ENCODE data around the gene SNX24. TPM values are rescaled to one million over a fixed set of nuclear protein-coding genes. Genes with fewer than 3 reads are reported as not detected.
A peak's percentile ranks its signal among the peaks of the same experiment; 100 is the strongest.

Gene SNX24, protein sequence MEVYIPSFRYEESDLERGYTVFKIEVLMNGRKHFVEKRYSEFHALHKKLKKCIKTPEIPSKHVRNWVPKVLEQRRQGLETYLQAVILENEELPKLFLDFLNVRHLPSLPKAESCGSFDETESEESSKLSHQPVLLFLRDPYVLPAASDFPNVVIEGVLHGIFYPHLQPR
- 13.6 and 14.8 TPM in 2 replicates for total RNA-seq (ENCODE audit: low replicate concordance)
- long read RNA-seq, transcript SNX24-201 (7 exons, 2,158 nt), result major isoform, 11 of 23 reads
- long read RNA-seq, partial matches to known transcripts, result 4 of 23 reads
- long read RNA-seq, other reads (novel, unspliced or antisense), result 8 of 23 reads

DNA sequence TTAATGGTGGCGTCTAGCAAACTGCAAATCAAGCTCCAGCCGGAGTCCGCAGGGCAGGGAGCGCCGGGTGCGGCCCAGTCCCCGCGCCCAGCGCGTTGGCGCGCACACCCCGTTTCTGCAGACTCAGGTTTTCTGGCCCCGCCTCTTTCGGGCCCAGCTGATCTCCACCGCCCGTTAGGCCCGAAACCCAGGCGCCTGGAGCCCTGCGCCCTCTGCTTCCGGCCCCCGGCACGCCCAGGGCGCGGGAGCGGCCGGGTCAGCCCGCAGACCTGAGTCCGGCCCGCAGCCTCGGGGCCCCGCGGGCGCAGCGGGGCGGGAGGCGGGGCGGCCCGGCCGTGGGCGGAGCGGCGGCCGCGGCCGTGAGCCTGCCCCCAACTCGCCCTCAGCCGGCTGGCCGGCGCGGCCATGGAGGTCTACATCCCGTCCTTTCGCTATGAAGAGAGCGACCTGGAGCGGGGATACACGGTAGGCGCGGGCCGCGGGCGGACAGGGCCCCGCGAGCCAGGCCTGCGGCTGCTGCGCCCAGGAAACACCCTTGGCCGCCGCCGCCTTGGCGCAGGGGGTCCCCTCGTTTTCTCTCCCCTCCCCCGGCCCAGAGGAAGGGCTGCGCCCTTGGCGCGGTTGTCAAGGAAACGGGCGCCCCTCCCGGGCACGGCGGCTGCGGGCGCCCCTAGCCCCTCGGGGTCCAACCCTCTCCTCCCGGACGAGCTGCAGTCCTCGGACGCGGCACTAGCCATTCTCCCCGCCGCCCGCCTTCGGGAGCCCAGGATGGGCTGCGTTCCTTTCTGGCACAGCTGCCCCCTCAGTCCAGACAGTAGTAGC is at the start of gene SNX24:
Gene SNX24, plus strand, starts transcription at position 385 of the 822 bp plus-strand sequence. Its CDS starts 21 bp downstream, at position 406.
- peak within 1 kb of the TSS; percentile 91 for H3K4me3 Mint-ChIP-seq

DNA sequence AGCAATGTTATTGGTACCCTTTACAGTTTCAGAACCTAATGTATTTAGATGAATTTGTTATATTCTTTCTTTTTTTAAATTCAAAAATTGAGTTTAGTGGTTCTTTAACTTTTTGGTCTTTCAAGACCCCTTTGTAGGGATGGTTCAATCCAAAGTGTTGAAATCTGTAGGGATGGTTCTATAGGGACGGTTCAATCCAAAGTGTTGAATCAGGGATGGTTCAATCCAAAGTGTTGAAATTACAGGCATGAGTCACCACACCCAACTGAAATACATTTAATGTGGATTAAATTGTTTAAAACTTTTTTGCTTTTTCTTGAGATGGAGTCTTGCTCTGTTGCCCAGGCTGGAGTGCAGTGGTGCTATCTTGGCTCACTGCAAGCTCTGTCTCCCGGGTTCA is 39.9 kb upstream of the SNX24 start:
- TF ChIP-seq, protein P1, sequence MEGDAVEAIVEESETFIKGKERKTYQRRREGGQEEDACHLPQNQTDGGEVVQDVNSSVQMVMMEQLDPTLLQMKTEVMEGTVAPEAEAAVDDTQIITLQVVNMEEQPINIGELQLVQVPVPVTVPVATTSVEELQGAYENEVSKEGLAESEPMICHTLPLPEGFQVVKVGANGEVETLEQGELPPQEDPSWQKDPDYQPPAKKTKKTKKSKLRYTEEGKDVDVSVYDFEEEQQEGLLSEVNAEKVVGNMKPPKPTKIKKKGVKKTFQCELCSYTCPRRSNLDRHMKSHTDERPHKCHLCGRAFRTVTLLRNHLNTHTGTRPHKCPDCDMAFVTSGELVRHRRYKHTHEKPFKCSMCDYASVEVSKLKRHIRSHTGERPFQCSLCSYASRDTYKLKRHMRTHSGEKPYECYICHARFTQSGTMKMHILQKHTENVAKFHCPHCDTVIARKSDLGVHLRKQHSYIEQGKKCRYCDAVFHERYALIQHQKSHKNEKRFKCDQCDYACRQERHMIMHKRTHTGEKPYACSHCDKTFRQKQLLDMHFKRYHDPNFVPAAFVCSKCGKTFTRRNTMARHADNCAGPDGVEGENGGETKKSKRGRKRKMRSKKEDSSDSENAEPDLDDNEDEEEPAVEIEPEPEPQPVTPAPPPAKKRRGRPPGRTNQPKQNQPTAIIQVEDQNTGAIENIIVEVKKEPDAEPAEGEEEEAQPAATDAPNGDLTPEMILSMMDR (conservative IDR thresholded peaks at IDR 0.05), result no peak
- Mint-ChIP-seq H3K27me3 (no peaks in the 10 kb centered on the region), H3K4me1 (ENCODE audit: unreplicated experiment) (peaks cover 4% of the 10 kb centered on the region), H3K4me3 (no peak overlapping the region), H3K9me3 (no peaks in the 10 kb centered on the region), H3K27ac (no peak overlapping the region), H3K36me3 (peaks cover 42% of the 10 kb centered on the region)
- no peak for DNase-seq (ENCODE audit: extremely low spot score, unreplicated experiment)

More for the DNA sequence above, at the start of gene SNX24:
- TF ChIP-seq, protein P1 (conservative IDR thresholded peaks at IDR 0.05), result no peak
- Mint-ChIP-seq H3K36me3 (peaks cover 3% of the 10 kb centered on the region), H3K27me3 (peaks cover 3% of the 10 kb centered on the region), H3K27ac (peak within 1 kb of the TSS; percentile 92), H3K4me1 (ENCODE audit: unreplicated experiment) (peaks cover 23% of the 10 kb centered on the region), H3K9me3 (no peaks in the 10 kb centered on the region)
- peak; percentile 84 for DNase-seq (ENCODE audit: extremely low spot score, unreplicated experiment)

- Mint-ChIP-seq H3K9me3 (no peaks in the 10 kb centered on the region), H3K36me3 (peaks cover 28% of the 10 kb centered on the region), H3K27ac (no peak overlapping the region), H3K27me3 (no peaks in the 10 kb centered on the region), H3K4me3 (no peak overlapping the region), H3K4me1 (ENCODE audit: unreplicated experiment) (peaks cover 4% of the 10 kb centered on the region)
- DNase-seq (ENCODE audit: extremely low spot score, unreplicated experiment), result no peak
- TF ChIP-seq, protein P1 (conservative IDR thresholded peaks at IDR 0.05), result no peak
Observed at GRCh38 chr5:122810405-122810804, 35.0 kb upstream of the SNX24 start.

GRCh38 chr5:122815218-122815767 is 30.1 kb upstream of the SNX24 start:
- Mint-ChIP-seq H3K4me1 (ENCODE audit: unreplicated experiment) (no peaks in the 10 kb centered on the region), H3K4me3 (no peak overlapping the region), H3K27me3 (no peaks in the 10 kb centered on the region), H3K36me3 (peaks cover 20% of the 10 kb centered on the region), H3K27ac (no peak overlapping the region), H3K9me3 (no peaks in the 10 kb centered on the region)
- DNase-seq (ENCODE audit: extremely low spot score, unreplicated experiment), result no peak
- TF ChIP-seq, protein P1 (conservative IDR thresholded peaks at IDR 0.05), result no peak

GRCh38 chr5:122816756-122817155 is 28.7 kb upstream of the SNX24 start:
- Mint-ChIP-seq H3K4me1 (ENCODE audit: unreplicated experiment) (no peaks in the 10 kb centered on the region), H3K27ac (no peak overlapping the region), H3K36me3 (peaks cover 29% of the 10 kb centered on the region), H3K9me3 (no peaks in the 10 kb centered on the region), H3K4me3 (no peak overlapping the region), H3K27me3 (no peaks in the 10 kb centered on the region)
- DNase-seq (ENCODE audit: extremely low spot score, unreplicated experiment), result no peak
- TF ChIP-seq, protein P1 (conservative IDR thresholded peaks at IDR 0.05), result no peak

Data from type B pancreatic cell (in vitro differentiated cells).